HEK293 (cell line): Measurements from ENCODE around the gene ZFR.

ENCODE experiments used
- CTCF ChIA-PET: fragments of 350-600 bp; formaldehyde crosslinking; extraction: SDS; loops from one replicate; lab custom pipeline; 2021; ENCODE audit warnings: antibody characterized with exemption; lab: Yijun Ruan, JAX
- POLR2A ChIA-PET: fragments of 300-600 bp; formaldehyde crosslinking; extraction: SDS; loops from one replicate; lab custom pipeline; 2020; ENCODE audit warnings: antibody characterized with exemption, inconsistent platforms; lab: Yijun Ruan, JAX
- H3K27ac ChIP-seq: fragments of 200-500 bp; sonication (Bioruptor generic); 2 replicates; pipeline ENCODE4 v1.5.1; 2014; ENCODE audit warnings: low read depth, low read length, control low read depth, inconsistent platforms; ENCODE audit errors: extremely low read depth
- H3K36me3 ChIP-seq, 2 experiments: fragments of 200-500 bp in 1 of 2; sonication (Bioruptor generic) in 1 of 2; 1 replicate in 1 of 2; 2 replicates in 1 of 2; pipeline ENCODE4 v1.5.1; 2014 to 2017; ENCODE audit warnings: inconsistent platforms in 2 of 2, low read length in 2 of 2; ENCODE audit not compliant: control insufficient read depth in 2 of 2, insufficient read depth in 1 of 2
- H3K4me1 ChIP-seq: fragments of 200-500 bp; sonication (Bioruptor generic); 2 replicates; pipeline ENCODE4 v1.5.1; 2014; ENCODE audit warnings: mild to moderate bottlenecking, low read length, inconsistent platforms; ENCODE audit not compliant: control insufficient read depth, insufficient read depth
- H3K4me3 ChIP-seq: 2 replicates; pipeline ENCODE4 v1.5.1; 2011; ENCODE audit warnings: low read depth, mild to moderate bottlenecking, control low read depth, low read length, moderate library complexity
- H3K9me3 ChIP-seq: fragments of 200-500 bp; sonication (Bioruptor generic); 2 replicates; pipeline ENCODE4 v1.5.1; 2014; ENCODE audit warnings: low read depth, low read length, inconsistent platforms; ENCODE audit not compliant: control insufficient read depth, insufficient read depth
- EGR2 ChIP-seq: fragments of 450-650 bp; formaldehyde crosslinking; IDR thresholded peaks from 2 replicates; pipeline ENCODE4 v1.5.1; 2016; ENCODE audit warnings: low read depth, missing biosample characterization, missing genetic modification characterization
- GLI4 ChIP-seq: fragments of 450-650 bp; formaldehyde crosslinking; IDR thresholded peaks from 2 replicates; pipeline ENCODE4 v1.5.1; 2016; ENCODE audit warnings: missing biosample characterization, missing genetic modification characterization
- MEIS1 ChIP-seq: sonication (generic); formaldehyde crosslinking; IDR thresholded peaks from 2 replicates; pipeline ENCODE4 v1.8.1; 2022; ENCODE audit warnings: missing genetic modification reagents, mild to moderate bottlenecking, borderline replicate concordance
- OSR2 ChIP-seq: fragments of 450-650 bp; formaldehyde crosslinking; IDR thresholded peaks from 2 replicates; pipeline ENCODE4 v1.5.1; 2016; ENCODE audit warnings: missing biosample characterization, missing genetic modification characterization
- REPIN1 ChIP-seq: fragments of 450-650 bp; formaldehyde crosslinking; IDR thresholded peaks from 2 replicates; pipeline ENCODE4 v1.5.1; 2017; ENCODE audit warnings: missing biosample characterization, missing genetic modification characterization, low read depth
- ZBTB17 ChIP-seq: fragments of 450-650 bp; formaldehyde crosslinking; IDR thresholded peaks from 2 replicates; pipeline ENCODE4 v1.5.1; 2016; ENCODE audit warnings: missing biosample characterization, missing genetic modification characterization
- ZEB2 ChIP-seq: fragments of 450-650 bp; formaldehyde crosslinking; IDR thresholded peaks from 2 replicates; pipeline ENCODE4 v1.5.1; 2016; ENCODE audit warnings: missing biosample characterization, missing genetic modification characterization
- ZFP41 ChIP-seq: fragments of 450-650 bp; formaldehyde crosslinking; IDR thresholded peaks from 2 replicates; pipeline ENCODE4 v1.5.1; 2016; ENCODE audit warnings: missing biosample characterization, missing genetic modification characterization, borderline replicate concordance
- ZNF132 ChIP-seq: fragments of 450-650 bp; formaldehyde crosslinking; IDR thresholded peaks from 2 replicates; pipeline ENCODE4 v1.5.1; 2017; ENCODE audit warnings: missing biosample characterization, missing genetic modification characterization, borderline replicate concordance
- ZNF138 ChIP-seq: fragments of 450-650 bp; formaldehyde crosslinking; IDR thresholded peaks from 2 replicates; pipeline ENCODE4 v1.5.1; 2016; ENCODE audit warnings: missing biosample characterization, missing genetic modification characterization, borderline replicate concordance
- ZNF16 ChIP-seq: fragments of 450-650 bp; formaldehyde crosslinking; IDR thresholded peaks from 2 replicates; pipeline ENCODE4 v1.5.1; 2016; ENCODE audit warnings: low read depth, missing biosample characterization, missing genetic modification characterization
- ZNF335 ChIP-seq: fragments of 450-650 bp; formaldehyde crosslinking; conservative IDR thresholded peaks from 2 replicates; pipeline ENCODE4 v1.5.1; 2016; ENCODE audit warnings: missing biosample characterization, missing genetic modification characterization
- ZNF341 ChIP-seq: fragments of 450-650 bp; formaldehyde crosslinking; IDR thresholded peaks from 2 replicates; pipeline ENCODE4; 2016; ENCODE audit warnings: low read depth, missing biosample characterization, missing genetic modification characterization
- ZNF404 ChIP-seq: fragments of 450-650 bp; formaldehyde crosslinking; IDR thresholded peaks from 2 replicates; pipeline ENCODE4 v1.5.1; 2017; ENCODE audit warnings: missing biosample characterization, missing genetic modification characterization
- ZNF433 ChIP-seq: fragments of 450-650 bp; formaldehyde crosslinking; IDR thresholded peaks from 2 replicates; pipeline ENCODE4 v1.5.1; 2016; ENCODE audit warnings: missing biosample characterization, missing genetic modification characterization, low read depth
- ZNF529 ChIP-seq: fragments of 450-650 bp; formaldehyde crosslinking; IDR thresholded peaks from 2 replicates; pipeline ENCODE4 v1.5.1; 2017; ENCODE audit warnings: missing genetic modification characterization, missing biosample characterization; ENCODE audit not compliant: insufficient replicate concordance
- ZNF629 ChIP-seq: fragments of 450-650 bp; formaldehyde crosslinking; IDR thresholded peaks from 2 replicates; pipeline ENCODE4 v1.5.1; 2017; ENCODE audit warnings: missing biosample characterization, missing genetic modification characterization
- ZNF658 ChIP-seq: fragments of 450-650 bp; formaldehyde crosslinking; IDR thresholded peaks from 2 replicates; pipeline ENCODE4; 2016; ENCODE audit warnings: missing biosample characterization, missing genetic modification characterization
- ZNF670 ChIP-seq: fragments of 450-650 bp; formaldehyde crosslinking; IDR thresholded peaks from 2 replicates; pipeline ENCODE4 v1.5.1; 2016; ENCODE audit warnings: missing biosample characterization, missing genetic modification characterization, low read depth
- ZNF768 ChIP-seq: fragments of 450-650 bp; formaldehyde crosslinking; IDR thresholded peaks from 2 replicates; pipeline ENCODE4 v1.5.1; 2018; ENCODE audit warnings: missing biosample characterization, mild to moderate bottlenecking, missing genetic modification characterization
- TF ChIP-seq, protein P1 (sequence below): fragments of 450-650 bp; formaldehyde crosslinking; IDR thresholded peaks from 2 replicates; pipeline ENCODE4 v1.5.1; 2016; ENCODE audit warnings: missing biosample characterization, missing genetic modification characterization
- TF ChIP-seq, protein P2 (sequence below): fragments of 450-650 bp; formaldehyde crosslinking; IDR thresholded peaks from 2 replicates; pipeline ENCODE4 v1.5.1; 2016; ENCODE audit warnings: missing biosample characterization, missing genetic modification characterization
- TF ChIP-seq, protein P3 (sequence below): fragments of 450-650 bp; formaldehyde crosslinking; IDR thresholded peaks from 2 replicates; pipeline ENCODE4 v1.5.1; 2016; ENCODE audit warnings: missing biosample characterization, missing genetic modification characterization

ZFR gene

DNA sequence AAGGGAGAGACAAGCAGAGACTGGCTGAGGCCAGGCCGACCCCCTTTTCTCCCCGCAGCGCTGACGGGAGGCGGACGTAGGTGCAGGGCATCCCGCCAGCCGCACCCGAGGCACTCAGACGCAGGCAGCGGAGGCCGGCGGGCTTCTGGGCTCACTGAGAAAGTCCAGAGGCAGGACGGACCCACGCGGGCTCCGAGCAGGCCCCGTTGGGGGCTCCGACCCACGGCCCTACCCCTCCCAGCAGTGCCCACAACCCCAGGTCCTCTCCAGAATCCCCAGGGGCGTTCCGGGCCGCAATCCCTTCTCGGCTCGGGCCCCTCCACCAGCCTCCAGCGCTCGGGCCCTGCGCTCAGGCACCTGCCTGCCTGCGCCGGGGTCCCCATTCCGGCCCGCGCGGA lies 132.3 kb downstream of the ZFR start (continued):
- no peak for TF ChIP-seq OSR2 (tag by site-specific recombination)
- no peak for TF ChIP-seq ZNF138 (tag by site-specific recombination)
- TF ChIP-seq ZNF16, result no peak
- TF ChIP-seq EGR2 (tag by site-specific recombination), result peak; percentile 31
- no peak for TF ChIP-seq ZNF670 (tag by site-specific recombination)
- no peak for TF ChIP-seq GLI4 (tag by site-specific recombination)
- no peak for TF ChIP-seq ZNF768
- TF ChIP-seq, protein P1, sequence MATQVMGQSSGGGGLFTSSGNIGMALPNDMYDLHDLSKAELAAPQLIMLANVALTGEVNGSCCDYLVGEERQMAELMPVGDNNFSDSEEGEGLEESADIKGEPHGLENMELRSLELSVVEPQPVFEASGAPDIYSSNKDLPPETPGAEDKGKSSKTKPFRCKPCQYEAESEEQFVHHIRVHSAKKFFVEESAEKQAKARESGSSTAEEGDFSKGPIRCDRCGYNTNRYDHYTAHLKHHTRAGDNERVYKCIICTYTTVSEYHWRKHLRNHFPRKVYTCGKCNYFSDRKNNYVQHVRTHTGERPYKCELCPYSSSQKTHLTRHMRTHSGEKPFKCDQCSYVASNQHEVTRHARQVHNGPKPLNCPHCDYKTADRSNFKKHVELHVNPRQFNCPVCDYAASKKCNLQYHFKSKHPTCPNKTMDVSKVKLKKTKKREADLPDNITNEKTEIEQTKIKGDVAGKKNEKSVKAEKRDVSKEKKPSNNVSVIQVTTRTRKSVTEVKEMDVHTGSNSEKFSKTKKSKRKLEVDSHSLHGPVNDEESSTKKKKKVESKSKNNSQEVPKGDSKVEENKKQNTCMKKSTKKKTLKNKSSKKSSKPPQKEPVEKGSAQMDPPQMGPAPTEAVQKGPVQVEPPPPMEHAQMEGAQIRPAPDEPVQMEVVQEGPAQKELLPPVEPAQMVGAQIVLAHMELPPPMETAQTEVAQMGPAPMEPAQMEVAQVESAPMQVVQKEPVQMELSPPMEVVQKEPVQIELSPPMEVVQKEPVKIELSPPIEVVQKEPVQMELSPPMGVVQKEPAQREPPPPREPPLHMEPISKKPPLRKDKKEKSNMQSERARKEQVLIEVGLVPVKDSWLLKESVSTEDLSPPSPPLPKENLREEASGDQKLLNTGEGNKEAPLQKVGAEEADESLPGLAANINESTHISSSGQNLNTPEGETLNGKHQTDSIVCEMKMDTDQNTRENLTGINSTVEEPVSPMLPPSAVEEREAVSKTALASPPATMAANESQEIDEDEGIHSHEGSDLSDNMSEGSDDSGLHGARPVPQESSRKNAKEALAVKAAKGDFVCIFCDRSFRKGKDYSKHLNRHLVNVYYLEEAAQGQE (tag by site-specific recombination), result peak; percentile 4; the same call in 1 of the 2 replicates
- TF ChIP-seq, protein P2, sequence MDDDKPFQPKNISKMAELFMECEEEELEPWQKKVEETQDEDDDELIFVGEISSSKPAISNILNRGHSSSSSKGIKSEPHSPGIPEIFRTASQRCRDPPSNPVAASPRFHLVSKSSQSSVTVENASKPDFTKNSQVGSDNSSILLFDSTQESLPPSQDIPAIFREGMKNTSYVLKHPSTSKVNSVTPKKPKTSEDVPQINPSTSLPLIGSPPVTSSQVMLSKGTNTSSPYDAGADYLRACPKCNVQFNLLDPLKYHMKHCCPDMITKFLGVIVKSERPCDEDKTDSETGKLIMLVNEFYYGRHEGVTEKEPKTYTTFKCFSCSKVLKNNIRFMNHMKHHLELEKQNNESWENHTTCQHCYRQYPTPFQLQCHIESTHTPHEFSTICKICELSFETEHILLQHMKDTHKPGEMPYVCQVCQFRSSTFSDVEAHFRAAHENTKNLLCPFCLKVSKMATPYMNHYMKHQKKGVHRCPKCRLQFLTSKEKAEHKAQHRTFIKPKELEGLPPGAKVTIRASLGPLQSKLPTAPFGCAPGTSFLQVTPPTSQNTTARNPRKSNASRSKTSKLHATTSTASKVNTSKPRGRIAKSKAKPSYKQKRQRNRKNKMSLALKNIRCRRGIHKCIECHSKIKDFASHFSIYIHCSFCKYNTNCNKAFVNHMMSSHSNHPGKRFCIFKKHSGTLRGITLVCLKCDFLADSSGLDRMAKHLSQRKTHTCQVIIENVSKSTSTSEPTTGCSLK (tag by site-specific recombination), result no peak
- TF ChIP-seq, protein P3, sequence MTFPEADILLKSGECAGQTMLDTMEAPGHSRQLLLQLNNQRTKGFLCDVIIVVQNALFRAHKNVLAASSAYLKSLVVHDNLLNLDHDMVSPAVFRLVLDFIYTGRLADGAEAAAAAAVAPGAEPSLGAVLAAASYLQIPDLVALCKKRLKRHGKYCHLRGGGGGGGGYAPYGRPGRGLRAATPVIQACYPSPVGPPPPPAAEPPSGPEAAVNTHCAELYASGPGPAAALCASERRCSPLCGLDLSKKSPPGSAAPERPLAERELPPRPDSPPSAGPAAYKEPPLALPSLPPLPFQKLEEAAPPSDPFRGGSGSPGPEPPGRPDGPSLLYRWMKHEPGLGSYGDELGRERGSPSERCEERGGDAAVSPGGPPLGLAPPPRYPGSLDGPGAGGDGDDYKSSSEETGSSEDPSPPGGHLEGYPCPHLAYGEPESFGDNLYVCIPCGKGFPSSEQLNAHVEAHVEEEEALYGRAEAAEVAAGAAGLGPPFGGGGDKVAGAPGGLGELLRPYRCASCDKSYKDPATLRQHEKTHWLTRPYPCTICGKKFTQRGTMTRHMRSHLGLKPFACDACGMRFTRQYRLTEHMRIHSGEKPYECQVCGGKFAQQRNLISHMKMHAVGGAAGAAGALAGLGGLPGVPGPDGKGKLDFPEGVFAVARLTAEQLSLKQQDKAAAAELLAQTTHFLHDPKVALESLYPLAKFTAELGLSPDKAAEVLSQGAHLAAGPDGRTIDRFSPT (tag by site-specific recombination), result peak; percentile 65; the same call in 1 of the 2 replicates
- TF ChIP-seq ZNF433 (tag by site-specific recombination), result no peak
- no peak for TF ChIP-seq ZNF132
- no peak for TF ChIP-seq ZNF529 (tag by site-specific recombination)
- peak; percentile 96 for TF ChIP-seq ZNF335 (tag by site-specific recombination)
- no peak for TF ChIP-seq ZNF658 (tag by site-specific recombination)
- peak; percentile 57; the same call in 1 of the 2 replicates for TF ChIP-seq ZEB2 (tag by site-specific recombination)
- no peak for TF ChIP-seq ZFP41 (tag by site-specific recombination)

- peak overlapping the region; percentile 80 for H3K27ac ChIP-seq
- H3K4me1 ChIP-seq, result peaks cover 11% of the 10 kb centered on the region
- POLR2A ChIA-PET, result interaction anchor here (0.6 to 2.4 kb wide), 3 partner anchors 52 to 314 kb away, joined by 3 to 11 read pairs (median 3); partner anchors contain the start of gene GOLPH3
- TF ChIP-seq ZBTB17 (tag by site-specific recombination), result peak; percentile 27; the same call in 1 of the 2 replicates
- no peak for TF ChIP-seq ZNF433 (tag by site-specific recombination)
- no peak for TF ChIP-seq ZNF404 (tag by site-specific recombination)
- TF ChIP-seq REPIN1 (tag by site-specific recombination), result no peak
- TF ChIP-seq ZNF341 (tag by site-specific recombination), result peak; percentile 81
- 0 out of 2 replicates have a peak, but pooled peaks have one; percentile 45 for TF ChIP-seq ZNF629 (tag by site-specific recombination)
- no peak for TF ChIP-seq OSR2 (tag by site-specific recombination)
- TF ChIP-seq ZNF768, result no peak
- no peak for TF ChIP-seq MEIS1 (CRISPR knock-in tag)
- H3K4me3 ChIP-seq, result peak overlapping the region; percentile 94
- no peaks in the 10 kb centered on the region for H3K9me3 ChIP-seq
- no peaks in the 10 kb centered on the region for H3K36me3 ChIP-seq
- CTCF ChIA-PET, result interaction anchor here (0.6 to 0.7 kb wide), 2 partner anchors 72 to 809 kb away, joined by 3 to 4 read pairs; no protein-coding TSS in a partner anchor
Measured at GRCh38 chr5:32311404-32312196, 132.9 kb downstream of the ZFR start.
